Colonic mucosa (tissue), 4 donors: ENCODE results near the gene RPS2. TPM values are rescaled to one million over a fixed set of nuclear protein-coding genes. Genes with fewer than 3 reads are reported as not detected.

Experiments used
- DNase-seq: peaks from one replicate; pipeline ENCODE4 v3.0.0-alpha.2; 2020
- H3K27ac ChIP-seq: fragments of 200-600 bp; one replicate; pipeline ENCODE4 v1.8.0; 2021
- H3K27me3 ChIP-seq: fragments of 200-600 bp; one replicate; pipeline ENCODE4 v1.8.0; 2021
- H3K36me3 ChIP-seq: fragments of 200-600 bp; one replicate; pipeline ENCODE4 v1.8.0; 2021
- H3K4me1 ChIP-seq: fragments of 200-600 bp; one replicate; pipeline ENCODE4 v1.8.0; 2021; ENCODE audit warnings: mild to moderate bottlenecking
- H3K4me3 ChIP-seq: fragments of 200-600 bp; one replicate; pipeline ENCODE4 v1.8.0; 2021
- H3K9ac ChIP-seq, 2 donors: one replicate each; pipeline ENCODE4 v1.7.0; 2013; ENCODE audit warnings: control low read depth in 2 of 2, low read depth in 2 of 2, low read length in 2 of 2
- H3K9me3 ChIP-seq: fragments of 200-600 bp; one replicate; pipeline ENCODE4 v1.8.0; 2021
- CTCF ChIP-seq: fragments of 200-600 bp; IDR thresholded peaks from one replicate; pipeline ENCODE4 v1.8.0; 2022; ENCODE audit warnings: antibody characterized with exemption, mild to moderate bottlenecking
- intact Hi-C: fragments of 100-400 bp; cut with DNase I; formaldehyde crosslinking; loops from one replicate; pipeline ENCODE4 v1.14.1; 2022
- total RNA-seq, 2 donors: library from RNA; stranded (reverse); fragmentation: NEBNext Ultra II Directional in 1 of 2; extraction: Animal tissue kit (Norgen Biotek cat#: 25700) in 1 of 2; gene quantifications; one replicate each; pipeline ENCODE4 v1.2.1, GENCODE V29; 2021
- donor health status: healthy.
- donor health status: DM: no; HTN: no; CAD: no.
- donor health status: DM: no; HTN: no; CAD: no.

The RPS2 gene
- total RNA-seq, 2 donors from 2014 or later: 1,996 to 2,736 TPM

- no peak for TF ChIP-seq CTCF
- intact Hi-C loops: no loop called here
- Histone ChIP-seq H3K27ac (peak overlapping the region; percentile 59), H3K9ac (peak overlapping the region in 1 of 2 donors; percentile 73), H3K27me3 (peaks cover 23% of the 10 kb centered on the region), H3K9me3 (no peaks in the 10 kb centered on the region), H3K4me3 (peak overlapping the region; percentile 23), H3K36me3 (peaks cover 4% of the 10 kb centered on the region), H3K4me1 (peaks cover 16% of the 10 kb centered on the region)
- peak; percentile 56 for DNase-seq
These were observed 26.5 kb upstream of the RPS2 start for GRCh38 chr16:1991135-1991551.

GRCh38 chr16:1990351-1991134, 25.9 kb upstream of the RPS2 start:
- peak overlapping the region; percentile 8 for H3K4me3 ChIP-seq
- H3K9ac ChIP-seq: peak overlapping the region; percentile 73 to 78
- H3K27ac ChIP-seq: no peak overlapping the region
- H3K27me3 ChIP-seq: peaks cover 23% of the 10 kb centered on the region
- peaks cover 5% of the 10 kb centered on the region for H3K36me3 ChIP-seq
- H3K4me1 ChIP-seq: peaks cover 21% of the 10 kb centered on the region
- no peaks in the 10 kb centered on the region for H3K9me3 ChIP-seq
- intact Hi-C loops: no loop called here
- TF ChIP-seq CTCF: no peak
- DNase-seq: peak; percentile 68

GRCh38 chr16:1990101-1990350, 25.4 kb upstream of the RPS2 start:
- TF ChIP-seq CTCF: no peak
- H3K4me3 ChIP-seq: peak overlapping the region; percentile 8
- no peak overlapping the region for H3K9ac ChIP-seq
- H3K4me1 ChIP-seq: peaks cover 24% of the 10 kb centered on the region
- no peak overlapping the region for H3K27ac ChIP-seq
- peaks cover 5% of the 10 kb centered on the region for H3K36me3 ChIP-seq
- no peak for DNase-seq
- no peaks in the 10 kb centered on the region for H3K9me3 ChIP-seq
- H3K27me3 ChIP-seq: peaks cover 23% of the 10 kb centered on the region
- intact Hi-C loops: no loop called here

DNA sequence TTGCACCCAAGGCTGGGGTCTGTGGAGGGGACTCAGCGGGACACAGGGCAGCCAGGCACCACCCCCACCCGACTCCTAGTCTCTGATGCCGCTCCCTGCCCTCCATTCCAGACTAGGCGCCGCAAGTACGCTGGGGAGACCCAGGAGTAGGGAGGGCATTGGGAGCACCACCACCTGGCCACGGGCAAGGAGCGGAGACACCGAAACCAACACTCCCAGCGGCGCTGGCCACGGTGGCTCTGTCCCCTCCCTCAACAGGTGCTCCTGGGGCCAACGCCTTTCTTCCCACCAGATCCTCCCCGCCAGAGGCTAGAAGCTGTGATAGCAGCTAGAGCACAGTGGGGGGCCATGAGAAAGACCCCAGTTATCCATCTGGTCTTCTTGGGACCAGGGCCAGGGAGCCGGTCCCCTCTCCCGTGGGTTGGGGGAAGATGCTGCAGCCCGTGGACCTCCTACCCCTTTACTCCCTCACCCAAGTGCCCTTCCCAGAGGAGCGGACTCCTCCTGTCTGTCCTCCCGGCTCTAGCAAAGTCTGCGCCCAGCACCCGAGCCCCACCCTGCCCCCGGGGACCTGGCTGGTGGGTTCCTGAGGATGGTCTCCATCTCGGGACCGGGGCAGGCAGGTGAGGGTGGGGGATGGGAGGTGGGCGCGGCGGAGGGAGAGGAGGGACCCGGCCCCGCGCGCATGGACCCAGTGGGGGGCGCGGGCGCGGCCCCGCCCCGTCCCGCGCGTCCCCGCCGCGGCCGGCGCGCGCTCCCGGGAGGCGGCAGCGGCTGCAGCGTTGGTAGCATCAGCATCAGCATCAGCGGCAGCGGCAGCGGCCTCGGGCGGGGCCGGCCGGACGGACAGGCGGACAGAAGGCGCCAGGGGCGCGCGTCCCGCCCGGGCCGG, 24.8 kb upstream of the RPS2 start, which contains the start of gene SYNGR3:
TSS of gene SYNGR3 (plus strand) at position 762 of the 892 bp plus-strand sequence. CDS start 133 bp downstream, outside the sequence.
- no peaks in the 10 kb centered on the region for H3K9me3 ChIP-seq
- H3K36me3 ChIP-seq: peaks cover 5% of the 10 kb centered on the region
- H3K4me3 ChIP-seq: peak within 1 kb of the TSS; percentile 8
- H3K4me1 ChIP-seq: peaks cover 28% of the 10 kb centered on the region
- DNase-seq: peak; percentile 44
- peaks cover 23% of the 10 kb centered on the region for H3K27me3 ChIP-seq
- no peak for TF ChIP-seq CTCF
- H3K27ac ChIP-seq: no peak within 1 kb of the TSS
- intact Hi-C loops: no loop called here
- peak within 1 kb of the TSS; percentile 73 to 78 for H3K9ac ChIP-seq

DNA sequence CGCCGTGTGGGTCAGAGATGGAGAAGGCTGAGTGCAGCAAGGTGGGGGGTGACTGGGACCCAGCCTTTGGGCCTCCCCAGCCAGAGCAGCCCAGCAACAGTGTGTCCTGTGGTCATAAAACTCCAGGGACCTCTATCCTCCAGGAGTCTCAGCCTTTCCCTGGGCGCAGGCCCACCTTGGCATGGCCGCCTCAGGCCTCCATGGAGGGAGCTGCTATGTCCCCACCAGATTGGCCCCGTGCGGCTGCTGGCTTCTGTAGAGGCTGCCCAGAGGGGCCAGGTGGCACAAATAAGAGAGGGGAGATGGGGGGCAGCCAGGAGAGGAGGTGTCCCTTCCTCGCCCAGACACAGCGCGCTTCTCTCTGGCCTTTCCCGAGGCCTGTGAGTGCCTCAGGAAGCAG, 22.6 kb upstream of the RPS2 start:
- H3K4me3 ChIP-seq: no peak overlapping the region
- intact Hi-C loops: no loop called here
- no peak overlapping the region for H3K27ac ChIP-seq
- no peak for TF ChIP-seq CTCF
- H3K9ac ChIP-seq: no peak overlapping the region
- H3K27me3 ChIP-seq: peaks cover 23% of the 10 kb centered on the region
- no peaks in the 10 kb centered on the region for H3K9me3 ChIP-seq
- no peak for DNase-seq
- H3K4me1 ChIP-seq: peaks cover 39% of the 10 kb centered on the region
- peaks cover 5% of the 10 kb centered on the region for H3K36me3 ChIP-seq
